ENCODE results near the gene RDH14. TPM values are rescaled to one million over a fixed set of nuclear protein-coding genes. Genes with fewer than 3 reads are reported as not detected.

Gene RDH14, protein sequence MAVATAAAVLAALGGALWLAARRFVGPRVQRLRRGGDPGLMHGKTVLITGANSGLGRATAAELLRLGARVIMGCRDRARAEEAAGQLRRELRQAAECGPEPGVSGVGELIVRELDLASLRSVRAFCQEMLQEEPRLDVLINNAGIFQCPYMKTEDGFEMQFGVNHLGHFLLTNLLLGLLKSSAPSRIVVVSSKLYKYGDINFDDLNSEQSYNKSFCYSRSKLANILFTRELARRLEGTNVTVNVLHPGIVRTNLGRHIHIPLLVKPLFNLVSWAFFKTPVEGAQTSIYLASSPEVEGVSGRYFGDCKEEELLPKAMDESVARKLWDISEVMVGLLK
- total RNA-seq = 19.6 and 24.8 TPM in 2 replicates

DNA sequence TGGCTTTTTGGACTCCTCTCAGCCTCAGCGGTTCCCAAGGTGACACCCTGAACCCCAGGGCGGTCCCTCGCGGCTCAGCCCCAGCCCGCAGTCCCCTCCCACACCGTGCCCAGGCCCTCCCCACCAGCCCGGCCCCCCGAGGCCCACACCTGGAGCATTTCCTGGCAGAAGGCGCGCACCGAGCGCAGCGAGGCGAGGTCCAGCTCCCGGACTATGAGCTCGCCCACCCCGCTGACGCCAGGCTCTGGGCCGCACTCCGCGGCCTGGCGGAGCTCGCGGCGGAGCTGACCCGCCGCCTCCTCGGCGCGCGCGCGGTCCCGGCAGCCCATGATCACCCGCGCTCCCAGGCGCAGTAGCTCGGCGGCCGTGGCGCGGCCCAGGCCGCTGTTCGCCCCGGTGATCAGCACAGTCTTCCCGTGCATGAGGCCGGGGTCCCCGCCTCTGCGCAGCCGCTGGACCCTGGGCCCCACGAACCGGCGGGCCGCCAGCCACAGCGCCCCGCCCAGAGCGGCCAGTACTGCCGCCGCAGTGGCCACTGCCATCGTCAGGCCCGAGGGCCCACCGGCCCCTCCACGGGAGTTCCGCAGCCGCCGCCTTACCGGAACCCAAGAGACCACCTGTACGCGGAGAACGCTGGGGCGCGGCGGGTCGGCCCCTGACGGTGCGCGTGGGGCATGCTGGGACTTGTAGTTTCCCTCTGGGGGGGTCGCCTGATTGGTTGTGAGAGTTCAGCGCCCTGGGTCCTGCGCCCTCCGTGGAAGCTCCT, at the start of gene RDH14:
Gene RDH14 (minus strand): TSS at position 623 of the 766 bp plus-strand sequence. CDS start 81 bp downstream, at position 542.
- DNase-seq (ENCODE audit: low read depth in 2 of 2) = peak; percentile 91 to 95

DNA sequence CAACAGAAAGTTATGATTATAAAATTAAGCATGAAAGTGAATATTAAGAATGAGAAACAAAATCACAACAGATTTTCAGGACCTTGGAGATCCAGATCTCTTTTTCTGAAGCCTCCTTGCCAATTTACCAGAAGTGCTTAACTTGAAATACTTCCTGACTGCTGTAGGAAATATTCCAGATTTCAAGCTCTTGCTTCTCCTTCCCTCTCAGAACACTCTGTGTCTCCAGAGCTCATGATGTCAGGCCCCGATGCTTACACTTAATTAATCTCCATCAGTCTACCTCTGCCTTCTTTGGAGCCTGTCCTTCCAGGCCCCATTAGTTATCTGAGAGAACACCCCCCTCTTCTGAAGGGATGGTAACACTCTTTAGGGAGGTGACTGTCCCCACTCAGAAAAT, 49.6 kb upstream of the RDH14 start:
- DNase-seq (ENCODE audit: low read depth in 2 of 2) = no peak

DNA sequence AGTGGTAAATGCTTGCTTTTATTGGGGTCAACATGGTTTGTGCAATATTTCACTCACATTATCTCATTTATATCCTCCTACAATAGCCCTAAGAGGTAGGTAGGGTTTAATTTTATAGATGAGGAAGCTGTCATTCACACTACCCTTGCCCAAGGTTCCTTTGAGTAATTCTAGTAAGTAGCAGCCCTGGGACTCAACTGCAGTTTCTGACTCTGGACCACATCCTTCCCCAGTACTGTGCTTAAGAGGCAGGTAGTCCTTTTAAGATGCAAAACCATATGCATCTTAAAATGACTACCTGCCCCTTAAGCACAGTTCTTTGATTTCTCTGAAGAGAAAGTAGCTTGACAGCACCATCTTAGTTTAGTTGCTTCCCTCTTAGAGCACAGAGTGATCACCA, 44.7 kb upstream of the RDH14 start:
- DNase-seq (ENCODE audit: low read depth in 2 of 2) = no peak

DNA sequence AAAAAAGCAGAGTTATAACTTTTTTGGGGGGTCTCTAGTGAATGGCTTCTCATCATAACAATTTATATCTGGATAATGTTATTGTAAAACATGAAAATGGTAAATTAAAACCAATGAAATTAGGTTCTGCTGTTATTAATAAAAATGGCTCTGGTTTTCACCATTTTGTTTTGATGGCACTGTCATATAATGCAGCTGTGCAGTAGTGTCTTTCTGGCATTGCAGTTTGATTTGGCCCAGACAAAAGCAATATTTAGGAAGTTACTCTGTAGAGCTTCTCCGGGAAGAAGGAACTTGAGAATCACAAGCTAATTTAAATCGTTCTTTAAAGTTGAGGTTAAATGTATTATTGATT, 44.1 kb upstream of the RDH14 start:
- DNase-seq (ENCODE audit: low read depth in 2 of 2) = no peak

DNA sequence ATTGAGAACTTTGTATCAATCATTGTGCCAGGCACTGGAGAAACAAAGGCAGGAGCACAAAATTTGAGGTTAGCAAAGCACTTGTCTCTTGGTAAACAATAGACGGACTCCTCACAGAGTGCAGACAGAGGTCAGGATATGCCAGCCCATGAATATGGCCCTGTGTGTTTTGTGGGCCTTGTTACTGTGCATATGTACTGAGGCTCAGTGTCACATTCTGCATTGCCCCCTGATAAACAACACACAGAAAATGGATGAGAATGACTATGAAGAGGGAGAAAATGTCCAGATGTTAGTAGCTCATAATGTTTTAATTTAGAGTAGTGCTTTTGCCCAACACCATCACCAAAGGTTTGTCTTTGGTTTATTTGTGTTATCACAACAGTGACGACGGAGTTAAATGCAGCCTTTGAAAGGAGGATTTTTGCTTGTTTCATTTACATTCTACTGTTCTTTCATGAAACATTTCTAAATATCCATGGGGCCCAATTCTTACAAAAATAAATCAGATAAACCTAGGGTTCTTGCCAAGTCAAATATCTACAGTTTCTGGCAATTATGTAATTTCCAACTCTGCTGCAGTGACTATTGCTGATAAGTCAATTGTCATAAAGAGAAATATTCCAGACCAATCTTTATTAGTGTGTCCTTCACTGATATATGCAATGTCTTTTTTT, 43.5 kb upstream of the RDH14 start:
- peak in 1 of 2 donors; percentile 43 for DNase-seq (ENCODE audit: low read depth in 2 of 2)

DNA sequence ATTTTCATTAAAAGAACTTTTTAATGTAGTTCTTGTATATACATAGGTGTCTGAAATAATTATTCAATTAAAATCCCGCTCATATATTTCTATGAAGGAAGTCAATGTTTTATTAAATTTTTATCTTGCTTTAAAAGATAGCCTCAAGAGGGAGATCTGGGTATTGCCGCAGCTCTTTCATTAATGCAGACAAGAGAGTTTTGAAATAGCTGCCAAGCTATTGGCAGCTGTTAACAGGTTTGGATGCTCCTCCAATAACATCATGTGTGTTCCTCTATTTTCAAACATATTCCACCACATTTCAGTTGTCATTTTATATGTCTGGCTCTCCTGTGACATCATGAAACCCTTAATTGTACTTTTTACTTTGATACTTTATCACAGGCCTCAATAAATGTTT, 41.8 kb upstream of the RDH14 start:
- no peak for DNase-seq (ENCODE audit: low read depth in 2 of 2)

DNA sequence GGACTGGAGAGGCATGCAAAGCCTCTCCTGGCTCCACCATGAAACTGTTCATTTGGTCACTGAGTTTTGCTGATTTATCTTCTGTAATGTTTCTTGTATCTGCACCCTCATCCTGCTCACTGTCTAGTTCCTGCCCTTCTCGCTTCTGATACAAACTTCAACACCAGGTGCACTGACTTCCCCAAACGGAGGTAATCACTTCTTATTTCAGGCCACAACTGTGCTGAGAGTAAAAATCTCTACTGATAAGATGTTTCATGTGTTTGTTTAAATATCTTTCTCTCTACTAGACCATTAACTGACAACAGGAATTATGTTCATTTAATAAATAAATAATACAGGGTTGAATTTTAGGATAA, 39.8 kb upstream of the RDH14 start:
- no peak for DNase-seq (ENCODE audit: low read depth in 2 of 2)

DNA sequence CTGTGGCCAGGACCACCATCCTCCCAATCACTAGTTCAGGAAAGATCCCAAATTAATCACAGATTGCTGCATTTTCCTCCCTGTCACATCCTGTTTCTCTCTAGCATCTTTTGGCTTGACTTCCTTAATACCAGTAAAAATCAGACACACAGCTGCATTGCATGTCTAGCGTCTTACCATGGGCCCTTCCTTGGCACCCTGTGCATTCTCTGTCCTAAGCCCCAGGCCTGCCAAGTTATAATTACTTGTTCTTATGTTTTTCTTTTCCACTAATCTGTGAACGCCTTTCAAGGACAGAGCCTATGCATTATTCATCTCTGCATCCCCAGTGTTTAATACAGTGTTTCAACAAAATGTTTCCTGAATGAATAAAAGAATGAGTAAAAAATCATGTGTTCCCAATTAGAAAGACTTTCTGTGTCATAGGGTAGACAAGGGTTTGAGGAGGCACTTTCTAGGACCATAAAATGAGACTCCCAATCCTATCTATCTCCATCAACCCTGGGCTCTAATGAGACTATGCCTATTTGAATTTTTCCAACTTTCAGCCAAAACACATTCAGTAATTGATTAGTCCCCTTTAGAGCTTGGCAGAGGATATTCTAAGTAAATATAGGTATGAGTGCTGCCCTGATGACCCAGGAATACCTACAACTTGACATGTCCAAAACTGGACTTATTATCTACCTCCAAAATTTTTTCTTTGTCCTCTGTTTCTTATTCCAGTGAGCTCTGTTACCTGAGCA, 39.2 kb upstream of the RDH14 start:
- DNase-seq (ENCODE audit: low read depth in 2 of 2) = peak; percentile 42 to 44

DNA sequence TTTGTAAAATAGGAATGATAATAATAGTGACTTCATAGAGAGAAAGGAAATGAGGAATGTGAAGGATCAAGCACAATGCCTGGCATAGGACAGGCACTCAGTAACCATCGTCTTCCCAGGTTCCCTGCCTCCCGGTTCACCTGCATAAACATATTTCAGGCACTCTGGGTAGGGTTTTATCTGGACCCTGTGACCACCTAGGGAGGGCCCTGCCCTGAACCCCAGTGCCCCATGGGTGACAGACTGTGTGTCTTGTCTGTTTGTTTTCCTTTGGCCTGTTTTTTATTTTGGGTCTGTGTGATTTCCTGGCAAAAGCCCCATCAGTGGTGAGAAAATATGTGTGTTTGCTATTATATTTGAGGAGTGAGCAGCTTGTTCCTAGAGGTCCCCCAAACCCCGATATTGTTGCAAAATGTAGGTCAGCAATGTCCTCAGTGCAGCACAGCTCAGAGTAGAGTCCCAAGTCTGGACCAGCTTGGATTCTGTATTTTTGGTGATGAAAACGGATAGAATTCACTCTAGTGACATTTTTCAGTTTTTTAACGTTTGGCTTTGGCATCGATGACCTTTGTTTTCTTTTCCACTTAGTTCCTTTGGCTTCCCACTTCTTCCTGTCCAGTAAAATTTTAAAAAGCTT, 38.5 kb upstream of the RDH14 start:
- peak in 1 of 2 donors; percentile 24 for DNase-seq (ENCODE audit: low read depth in 2 of 2)

DNA sequence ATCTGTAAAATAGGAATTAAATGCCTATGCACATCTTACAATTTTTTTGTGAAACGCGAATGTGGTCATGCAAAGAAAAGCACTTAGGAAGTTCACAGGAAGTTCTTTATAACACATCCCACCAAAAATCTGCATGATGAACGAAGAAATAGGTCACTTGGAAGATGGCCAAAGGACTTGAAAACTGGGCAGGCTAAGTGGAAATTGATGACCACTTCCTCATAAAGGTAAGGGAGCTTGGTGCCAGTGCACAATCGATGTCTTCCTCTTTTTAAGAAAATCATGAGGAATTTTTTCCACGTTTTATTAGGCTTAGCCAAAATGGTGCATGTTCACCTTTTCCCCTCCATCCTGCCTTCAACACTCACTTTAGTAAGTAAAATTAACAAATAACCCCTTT, 37.2 kb upstream of the RDH14 start:
- peak; percentile 25 to 53 for DNase-seq (ENCODE audit: low read depth in 2 of 2)

DNA sequence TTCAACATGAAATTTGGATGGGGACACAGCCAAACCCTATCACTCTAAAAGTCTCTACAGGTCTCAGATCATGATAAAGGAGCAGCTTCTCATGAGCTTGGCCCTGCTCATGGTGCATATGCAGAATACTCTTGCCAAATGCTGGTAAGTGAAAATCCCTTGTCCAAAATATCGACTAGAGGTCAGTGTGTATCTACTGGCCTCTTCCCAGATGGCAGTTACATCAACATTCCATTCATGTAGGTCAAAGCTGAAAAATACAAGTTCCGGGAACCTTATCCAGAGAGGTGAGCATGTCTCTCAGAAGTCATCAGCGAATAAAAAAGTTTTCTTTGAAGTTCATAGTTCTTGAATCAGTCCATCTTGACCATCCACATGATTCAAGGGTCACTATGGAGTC, 36.5 kb upstream of the RDH14 start:
- DNase-seq (ENCODE audit: low read depth in 2 of 2) = no peak

DNA sequence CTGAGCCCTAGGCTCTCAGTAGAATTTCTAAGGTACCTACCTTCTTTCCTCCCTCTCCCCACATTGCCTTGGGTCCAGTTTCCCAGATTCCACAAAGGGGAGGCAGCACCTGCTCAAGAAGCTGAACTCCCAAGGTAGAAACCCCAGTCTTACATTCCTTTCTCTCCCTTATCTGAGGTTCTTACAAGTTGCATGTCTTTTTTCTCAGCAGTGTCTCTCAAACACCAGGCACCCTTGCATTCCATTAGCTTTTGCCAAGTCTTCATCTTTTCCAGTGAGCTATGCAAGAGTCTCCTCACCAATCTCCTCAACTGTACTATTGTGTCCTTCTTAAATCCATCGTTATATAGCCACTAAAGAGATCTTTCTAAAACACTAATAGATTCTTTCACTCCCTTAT, 33.0 kb upstream of the RDH14 start:
- DNase-seq (ENCODE audit: low read depth in 2 of 2) = no peak

DNA sequence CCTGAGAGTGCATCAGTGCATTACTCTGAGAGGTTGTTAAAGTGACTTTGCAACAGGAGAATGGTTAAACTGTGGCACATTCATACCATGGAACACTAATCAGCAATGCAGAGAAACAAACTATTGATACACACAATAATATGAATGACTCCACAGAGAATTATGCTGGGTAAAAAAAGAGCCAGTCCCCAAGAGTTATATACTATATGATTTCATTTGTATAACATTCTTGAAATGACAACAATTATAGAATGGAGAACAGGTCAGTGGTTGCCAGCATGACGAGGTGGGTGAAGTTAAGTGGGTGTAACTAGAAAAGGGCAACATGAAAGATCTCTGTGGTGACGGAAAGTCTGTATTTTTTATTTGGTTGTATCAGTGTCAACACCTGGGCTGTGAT, 31.9 kb upstream of the RDH14 start:
- DNase-seq (ENCODE audit: low read depth in 2 of 2) = no peak

DNA sequence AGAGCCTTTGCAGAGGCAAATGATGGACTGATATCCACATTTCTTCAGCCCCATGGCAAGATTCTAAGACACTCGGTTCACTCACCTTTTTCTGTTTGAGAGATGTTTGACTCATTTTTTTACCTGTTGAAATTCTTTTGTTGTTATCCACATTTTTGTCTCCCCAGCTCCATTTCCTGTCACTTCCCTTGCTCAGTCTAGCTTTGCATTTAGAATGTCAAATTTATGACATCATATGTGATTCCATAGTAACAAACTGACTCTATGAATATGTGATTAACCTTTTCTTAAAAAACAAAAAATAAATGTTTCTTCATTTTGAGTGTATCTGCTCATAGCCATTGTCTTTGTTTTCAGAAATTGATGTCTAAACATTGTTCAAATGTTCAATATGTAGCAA, 28.9 kb upstream of the RDH14 start, which contains the start of gene NT5C1B:
Gene NT5C1B (minus strand): TSS at position 216 of the 400 bp plus-strand sequence. CDS start 101 bp downstream, at position 115.
- DNase-seq (ENCODE audit: low read depth in 2 of 2) = no peak

DNA sequence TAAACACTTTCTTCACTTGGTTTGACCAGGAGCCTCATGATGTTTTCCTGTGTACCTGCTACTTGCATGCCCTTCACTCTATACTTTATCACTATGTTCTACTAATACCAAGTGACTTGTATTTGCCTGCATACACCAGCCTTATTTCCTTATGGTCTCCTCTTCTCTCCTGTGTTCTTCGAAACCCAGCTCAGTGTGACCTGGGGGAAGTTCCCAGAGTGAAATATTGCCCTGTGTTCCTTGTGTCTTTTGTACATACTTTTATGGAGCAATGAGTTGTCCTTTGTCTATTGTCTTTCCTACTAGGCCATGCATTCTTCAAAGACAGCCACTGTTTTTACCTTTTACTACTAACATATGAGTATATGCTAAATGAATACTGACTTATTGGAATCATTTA, 28.3 kb upstream of the RDH14 start:
- DNase-seq (ENCODE audit: low read depth in 2 of 2) = no peak

DNA sequence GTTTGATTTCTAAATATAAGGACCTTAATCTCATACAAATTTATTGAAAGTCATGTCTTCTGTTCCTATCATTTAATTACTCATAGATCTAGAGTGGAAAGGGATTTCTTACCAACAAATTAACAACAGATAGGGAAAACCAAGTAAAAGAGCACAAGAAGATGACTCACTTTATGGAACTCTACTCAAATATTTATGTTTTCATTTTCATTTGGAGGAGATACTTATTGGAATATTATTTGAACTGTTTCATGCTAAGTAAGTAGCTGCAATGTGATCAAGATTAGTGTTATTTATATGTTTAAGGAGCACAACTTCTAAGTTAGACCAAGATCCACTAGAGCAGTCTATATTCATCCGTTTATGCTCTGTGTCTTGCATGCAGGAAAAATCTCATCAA, 27.6 kb upstream of the RDH14 start:
- DNase-seq (ENCODE audit: low read depth in 2 of 2) = no peak

DNA sequence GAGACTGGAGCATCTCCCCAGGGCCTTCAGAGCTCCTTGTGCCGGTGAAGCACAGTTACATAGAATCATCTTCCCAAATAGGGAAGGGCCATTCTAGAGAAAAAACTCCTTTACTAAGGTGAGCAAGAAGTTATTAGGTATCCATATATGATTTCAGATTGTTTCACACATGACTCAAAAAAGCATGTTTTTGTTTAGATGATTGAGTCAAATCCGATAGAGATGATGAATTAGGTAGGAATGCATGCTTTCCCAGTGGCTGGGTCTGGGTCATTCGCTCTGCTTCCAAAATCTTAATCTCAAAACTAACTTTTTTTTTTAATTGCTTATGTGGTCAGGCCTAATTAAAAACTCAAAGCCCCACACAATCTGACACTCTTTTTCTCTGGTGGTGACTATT, 25.1 kb upstream of the RDH14 start:
- no peak for DNase-seq (ENCODE audit: low read depth in 2 of 2)

DNA sequence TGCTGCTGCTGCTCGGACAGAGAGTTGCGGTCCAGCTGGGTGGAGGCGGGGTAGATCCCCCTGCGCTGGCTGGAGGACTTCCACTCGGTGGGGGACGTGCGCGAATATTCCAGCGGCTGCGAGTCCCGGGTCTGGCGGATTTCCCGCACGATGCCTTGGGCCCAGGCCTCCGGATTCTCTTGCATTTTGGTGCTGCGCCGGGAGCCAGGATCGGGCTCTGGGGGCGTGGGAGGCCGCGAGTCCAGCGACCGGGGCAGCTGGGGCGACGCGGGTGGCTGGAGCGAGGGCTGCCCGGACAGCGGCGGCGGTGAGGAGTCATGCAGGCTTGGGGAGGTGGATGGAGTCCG, 24.1 kb upstream of the RDH14 start:
- no peak for DNase-seq (ENCODE audit: low read depth in 2 of 2)

DNA sequence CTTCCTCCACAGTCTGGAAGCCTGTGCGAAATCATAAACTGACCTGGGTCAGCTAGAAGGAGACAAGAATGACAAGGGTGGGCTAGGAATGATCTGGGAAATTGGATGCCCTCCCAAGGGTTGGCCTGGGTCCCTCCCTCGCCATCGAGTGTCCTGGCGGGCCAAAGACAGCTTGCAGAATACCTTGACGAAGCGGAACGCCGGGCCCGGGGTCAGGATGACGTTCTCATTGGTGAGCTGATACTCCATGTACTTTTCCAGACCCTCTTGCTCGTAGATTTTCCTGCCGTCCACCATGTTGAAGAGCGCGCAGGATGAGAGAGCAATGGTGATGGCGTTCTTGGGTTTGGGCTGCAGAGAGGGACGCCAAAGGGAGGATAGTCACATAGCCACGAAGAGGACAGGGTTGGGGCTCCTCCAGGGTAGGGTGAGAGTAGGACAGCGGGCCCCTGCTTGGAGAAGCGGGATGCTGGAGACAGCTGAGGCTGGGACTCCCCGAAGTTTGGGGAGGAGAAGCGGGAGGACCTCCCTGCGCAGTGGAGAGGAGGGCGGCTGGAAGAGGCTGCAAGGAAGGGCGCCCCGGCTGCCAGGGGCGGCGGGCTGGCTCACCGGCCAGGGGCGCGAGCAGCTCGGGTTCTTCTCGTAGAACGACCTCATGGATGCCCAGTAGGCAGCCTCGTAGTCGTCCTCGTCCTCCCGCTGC, 23.6 kb upstream of the RDH14 start:
- DNase-seq (ENCODE audit: low read depth in 2 of 2) = no peak

DNA sequence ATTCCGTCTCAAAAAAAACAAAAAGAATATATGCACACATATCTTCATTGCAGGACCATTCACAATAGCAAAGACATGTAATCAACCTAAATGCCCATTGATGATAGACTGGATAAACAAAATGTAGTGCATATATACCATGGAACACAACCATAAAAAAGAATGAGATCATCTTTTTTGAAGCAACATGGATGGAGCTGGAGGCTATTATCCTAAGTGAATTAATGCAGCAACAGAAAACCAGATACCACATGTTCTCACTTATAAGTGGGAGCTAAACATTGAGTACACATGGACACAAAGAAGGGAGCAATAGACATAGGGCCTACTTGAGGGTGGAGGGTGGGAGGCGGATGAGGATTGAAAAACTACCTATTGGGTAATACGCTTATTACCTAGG, 20.2 kb upstream of the RDH14 start:
- no peak for DNase-seq (ENCODE audit: low read depth in 2 of 2)

DNA sequence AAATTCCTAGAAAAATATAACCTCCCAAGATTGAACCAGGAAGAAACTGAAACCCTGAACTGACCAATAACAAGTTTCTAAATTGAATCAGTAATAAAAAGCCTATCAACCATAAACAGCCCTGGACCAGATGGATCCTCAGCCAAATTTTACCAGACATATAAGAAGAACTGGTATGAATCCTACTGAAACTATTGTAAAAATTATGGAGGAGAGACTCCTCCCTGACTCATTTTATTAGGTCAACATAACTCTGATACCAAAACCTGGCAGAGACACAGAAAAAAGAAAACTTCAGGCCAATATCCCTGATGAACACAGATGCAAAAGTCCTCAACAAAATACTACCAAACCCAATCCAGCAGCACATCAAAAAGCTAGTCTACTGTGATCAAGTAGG, 17.6 kb upstream of the RDH14 start:
- DNase-seq (ENCODE audit: low read depth in 2 of 2) = no peak
